ENCODE measurements around the gene FOXF2. TPM values are rescaled to one million over a fixed set of nuclear protein-coding genes. Genes with fewer than 3 reads are reported as not detected.

Gene FOXF2
- total and polyA plus RNA-seq, 2 experiments from 2014 or later: not detected

- no peaks in the 10 kb centered on the region for H3K79me2 ChIP-seq (replicated peaks; ENCODE audit: insufficient read depth)
- Mint-ChIP-seq H3K4me3 (no peak overlapping the region), H3K27me3 (ENCODE audit: insufficient read depth, low read depth, poor library complexity) (peaks cover 12% of the 10 kb centered on the region), H3K27ac (no peak overlapping the region), H3K4me1 (peaks cover 19% of the 10 kb centered on the region), H3K9me3 (no peaks in the 10 kb centered on the region), H3K36me3 (ENCODE audit: low read depth) (no peaks in the 10 kb centered on the region)
- DNase-seq (ENCODE audit: low spot score) (no peak), ATAC-seq (no peak)
- H3K27me3 ChIP-seq (ENCODE audit: insufficient read depth): peaks cover 17% of the 10 kb centered on the region
- TF ChIP-seq EZH2phosphoT487 (IDR thresholded peaks at IDR 0.05; ENCODE audit: unreplicated experiment) (no peak), STAT1 (IDR thresholded peaks at IDR 0.05; ENCODE audit: unreplicated experiment) (no peak), ZNF114 (CRISPR knock-in tag; IDR thresholded peaks at IDR 0.05) (no peak), CREB1 (CRISPR knock-in tag; IDR thresholded peaks at IDR 0.05; ENCODE audit: low read depth) (no peak), EZH2 (IDR thresholded peaks at IDR 0.05; ENCODE audit: low read depth, unreplicated experiment) (no peak), ETS1 (IDR thresholded peaks at IDR 0.05) (no peak), CTCF (conservative IDR thresholded peaks at IDR 0.05; ENCODE audit: low read depth in 2 of 2) (no peak), REST (IDR thresholded peaks at IDR 0.05; ENCODE audit: unreplicated experiment) (no peak), NANOG (IDR thresholded peaks at IDR 0.05; ENCODE audit: borderline replicate concordance) (no peak), POLR2AphosphoS5 (IDR thresholded peaks at IDR 0.05; ENCODE audit: low read depth) (no peak), ZNF331 (CRISPR knock-in tag; IDR thresholded peaks at IDR 0.05; ENCODE audit: low read depth) (no peak), ZNF462 (CRISPR knock-in tag; IDR thresholded peaks at IDR 0.05) (no peak), JUNB (IDR thresholded peaks at IDR 0.05; ENCODE audit: unreplicated experiment) (no peak)
- H3K4me3 ChIP-seq: no peak overlapping the region
- H2AFZ ChIP-seq: no peak overlapping the region
- H3K9me2 ChIP-seq (ENCODE audit: insufficient read depth): 0 out of 2 replicates have a peak, but pooled peaks cover 4% of the 10 kb centered on the region
- H3F3A ChIP-seq (replicated peaks; ENCODE audit: low read depth): no peaks in the 10 kb centered on the region
- H4K20me1 ChIP-seq (replicated peaks; ENCODE audit: insufficient read depth): no peaks in the 10 kb centered on the region
- no peaks in the 10 kb centered on the region for H3K36me3 ChIP-seq (ENCODE audit: insufficient read depth)
- H3K27ac ChIP-seq (ENCODE audit: low read depth): no peak overlapping the region
- peaks cover 6% of the 10 kb centered on the region; the same call in 1 of the 2 replicates for H3K4me1 ChIP-seq (ENCODE audit: insufficient read depth)
- H3K4me2 ChIP-seq: no peak overlapping the region
Observed at GRCh38 chr6:1403851-1404712, 14.7 kb downstream of the FOXF2 start.

Data from GM23338 (cell line).